ES-I3 (cell line): Measurements from ENCODE around the gene VTI1A.
"Not testable (repeated sequence)": the region's sequence is repeated elsewhere in the genome, so short reads cannot be mapped to it uniquely, and the experiment has no call there.

Source experiments
- H3K36me3 ChIP-seq: 2 replicates; pipeline ENCODE4 v1.6.1; 2013; ENCODE audit warnings: mild to moderate bottlenecking, low read length, control low read depth, moderate library complexity; ENCODE audit not compliant: insufficient read depth
- H3K4me1 ChIP-seq: 2 replicates; pipeline ENCODE4 v1.6.1; 2013; ENCODE audit warnings: mild to moderate bottlenecking, control low read depth, low read length; ENCODE audit not compliant: insufficient read depth
- H3K9ac ChIP-seq: 2 replicates; pipeline ENCODE4 v1.6.1; 2013; ENCODE audit warnings: low read depth, mild to moderate bottlenecking, low read length, moderate library complexity
- H3K9me3 ChIP-seq: 2 replicates; pipeline ENCODE4 v1.6.1; 2013; ENCODE audit warnings: mild to moderate bottlenecking, low read length, moderate library complexity; ENCODE audit not compliant: control insufficient read depth, insufficient read depth

The VTI1A gene

DNA sequence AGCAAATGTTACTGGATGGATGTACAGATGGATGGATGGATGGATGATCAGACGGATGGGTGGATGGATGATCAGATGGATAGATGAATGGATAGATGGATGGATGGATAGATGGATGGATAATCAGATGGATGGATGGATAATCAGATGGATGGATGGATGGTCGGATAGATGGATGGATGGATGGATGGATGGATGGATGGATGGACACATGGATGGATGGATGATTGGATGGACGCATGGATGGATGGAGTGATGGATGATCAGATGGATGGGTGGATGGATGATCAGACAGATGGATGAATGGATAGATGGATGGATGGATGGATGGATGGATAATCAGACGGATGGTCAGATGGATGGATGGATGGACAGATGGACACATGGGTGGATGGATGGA lies 412.8 kb downstream of the VTI1A start:
- Histone ChIP-seq H3K4me1 (0 out of 2 replicates have a peak, but pooled peaks cover 2% of the 10 kb centered on the region), H3K9ac (no peak overlapping the region), H3K9me3 (peaks cover 8% of the 10 kb centered on the region; the same call in 1 of the 2 replicates), H3K36me3 (no peaks in the 10 kb centered on the region)

DNA sequence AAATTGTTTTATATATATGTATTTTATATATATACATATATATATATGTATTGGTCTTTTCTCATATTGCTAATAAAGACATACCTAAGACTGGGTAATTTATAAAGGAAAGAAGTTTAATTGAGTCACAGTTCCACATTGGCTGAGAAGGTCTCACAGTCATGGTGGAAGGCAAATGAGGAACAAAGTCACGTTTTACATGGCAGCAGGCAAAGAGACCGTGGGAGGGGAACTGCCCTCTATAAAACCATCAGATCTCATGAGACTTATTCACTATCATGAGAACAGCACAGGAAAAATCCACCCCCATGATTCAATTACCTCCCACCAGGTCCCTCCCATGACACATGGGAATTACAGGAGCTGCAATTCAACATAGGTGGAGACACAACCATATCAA lies 416.4 kb downstream of the VTI1A start:
- not testable (repeated sequence) for H3K4me1 ChIP-seq, H3K36me3 ChIP-seq, H3K9me3 ChIP-seq, H3K9ac ChIP-seq
